Vagina (tissue), 2 donors: ENCODE measurements around the gene FCRL6. TPM values are rescaled to one million over a fixed set of nuclear protein-coding genes. Genes with fewer than 3 reads are reported as not detected.

Experiments used
- DNase-seq, 2 donors: peaks; one replicate each; pipeline ENCODE4 v3.0.0-alpha.2; 2017; ENCODE audit errors: extremely low spot score in 2 of 2
- H3K27ac ChIP-seq: fragments of 200-600 bp; sonication (generic); one replicate; pipeline ENCODE4 v1.5.1; 2019
- H3K27me3 ChIP-seq: fragments of 200-600 bp; sonication (generic); one replicate; pipeline ENCODE4 v1.5.1; 2019
- H3K36me3 ChIP-seq, 2 donors: fragments of 200-600 bp; sonication (generic); one replicate each; pipeline ENCODE4 v1.5.1; 2017 to 2019
- H3K4me1 ChIP-seq: fragments of 200-600 bp; sonication (generic); one replicate; pipeline ENCODE4 v1.5.1; 2019
- H3K4me3 ChIP-seq, 2 donors: fragments of 200-600 bp; sonication (generic); 1 replicate in 1 of 2; 2 replicates in 1 of 2; pipeline ENCODE4 v1.5.1; 2016 to 2019
- H3K9me3 ChIP-seq: fragments of 200-600 bp; sonication (generic); one replicate; pipeline ENCODE4 v1.5.1; 2019
- CTCF ChIP-seq, 3 experiments: fragments of 450-650 bp in 2 of 3; fragments of 200-600 bp in 1 of 3; sonication (generic) in 1 of 3; IDR thresholded peaks; one replicate each; pipeline ENCODE4 v1.5.1; 2017 to 2019; ENCODE audit warnings: antibody characterized with exemption in 3 of 3, mild to moderate bottlenecking in 2 of 3, moderate library complexity in 2 of 3
- POLR2A ChIP-seq, 2 donors: fragments of 450-650 bp; IDR thresholded peaks; one replicate each; pipeline ENCODE4 v1.6.1; 2017; ENCODE audit warnings: antibody characterized with exemption in 2 of 2, mild to moderate bottlenecking in 2 of 2, moderate library complexity in 2 of 2
- POLR2AphosphoS5 ChIP-seq, 2 donors: sonication (generic); formaldehyde crosslinking; IDR thresholded peaks; one replicate each; pipeline ENCODE4 v1.9.0; 2017; ENCODE audit warnings: antibody characterized with exemption in 2 of 2, mild to moderate bottlenecking in 2 of 2, low read depth in 1 of 2; ENCODE audit not compliant: insufficient read depth in 1 of 2
- intact Hi-C: fragments of 100-400 bp; cut with DNase I; formaldehyde crosslinking; loops from one replicate; pipeline ENCODE4 v1.15.1; 2023
- total RNA-seq: library from RNA; depleted of rRNA; stranded (reverse); fragments of >200 nt; gene quantifications from one replicate; pipeline ENCODE4 v1.2.3, GENCODE V29; 2016

FCRL6 gene
- total RNA-seq, 1 donor from 2014 or later = not detected

- no peak overlapping the region for H3K4me3 ChIP-seq
- no peaks in the 10 kb centered on the region for H3K36me3 ChIP-seq
- intact Hi-C loops = no loop called here
- DNase-seq = no peak
- TF ChIP-seq CTCF (IDR thresholded peaks at IDR 0.05) = no peak
- TF ChIP-seq POLR2A (IDR thresholded peaks at IDR 0.05) = no peak
- TF ChIP-seq POLR2AphosphoS5 (IDR thresholded peaks at IDR 0.05; ENCODE audit: insufficient read depth in 1 of 2, low read depth in 1 of 2) = no peak
- peaks cover 7% of the 10 kb centered on the region for H3K4me1 ChIP-seq
- no peak overlapping the region for H3K27ac ChIP-seq
- no peaks in the 10 kb centered on the region for H3K27me3 ChIP-seq
- no peaks in the 10 kb centered on the region for H3K9me3 ChIP-seq
Observed at GRCh38 chr1:159827549-159827948, 25.4 kb downstream of the FCRL6 start.

GRCh38 chr1:159828176-159828575, 26.0 kb downstream of the FCRL6 start:
- intact Hi-C loops = no loop called here
- H3K4me3 ChIP-seq = no peak overlapping the region
- TF ChIP-seq CTCF (IDR thresholded peaks at IDR 0.05) = no peak
- no peak for TF ChIP-seq POLR2A (IDR thresholded peaks at IDR 0.05)
- TF ChIP-seq POLR2AphosphoS5 (IDR thresholded peaks at IDR 0.05; ENCODE audit: insufficient read depth in 1 of 2, low read depth in 1 of 2) = no peak
- H3K4me1 ChIP-seq = peaks cover 4% of the 10 kb centered on the region
- H3K9me3 ChIP-seq = no peaks in the 10 kb centered on the region
- DNase-seq = no peak
- no peak overlapping the region for H3K27ac ChIP-seq
- H3K27me3 ChIP-seq = no peaks in the 10 kb centered on the region
- H3K36me3 ChIP-seq = no peaks in the 10 kb centered on the region

GRCh38 chr1:159828581-159829272, 26.6 kb downstream of the FCRL6 start:
- no peaks in the 10 kb centered on the region for H3K4me1 ChIP-seq

GRCh38 chr1:159829273-159829634, 27.1 kb downstream of the FCRL6 start:
- no peak overlapping the region for H3K4me3 ChIP-seq
- no peaks in the 10 kb centered on the region for H3K9me3 ChIP-seq
- no peaks in the 10 kb centered on the region for H3K4me1 ChIP-seq
- no peaks in the 10 kb centered on the region for H3K36me3 ChIP-seq
- no peak for TF ChIP-seq POLR2AphosphoS5 (IDR thresholded peaks at IDR 0.05; ENCODE audit: insufficient read depth in 1 of 2, low read depth in 1 of 2)
- TF ChIP-seq POLR2A (IDR thresholded peaks at IDR 0.05) = no peak
- TF ChIP-seq CTCF (IDR thresholded peaks at IDR 0.05) = no peak
- H3K27ac ChIP-seq = no peak overlapping the region
- intact Hi-C loops = no loop called here
- no peaks in the 10 kb centered on the region for H3K27me3 ChIP-seq
- no peak for DNase-seq

More at GRCh38 chr1:159828581-159829272, 26.6 kb downstream of the FCRL6 start:
- intact Hi-C loops = no loop called here
- TF ChIP-seq POLR2AphosphoS5 (IDR thresholded peaks at IDR 0.05; ENCODE audit: insufficient read depth in 1 of 2, low read depth in 1 of 2) (no peak), POLR2A (IDR thresholded peaks at IDR 0.05) (no peak), CTCF (IDR thresholded peaks at IDR 0.05) (no peak)
- H3K27ac ChIP-seq = no peak overlapping the region
- H3K9me3 ChIP-seq = no peaks in the 10 kb centered on the region
- no peak for DNase-seq
- H3K36me3 ChIP-seq = no peaks in the 10 kb centered on the region
- H3K4me3 ChIP-seq = no peak overlapping the region
- no peaks in the 10 kb centered on the region for H3K27me3 ChIP-seq

GRCh38 chr1:159829822-159830465, 27.8 kb downstream of the FCRL6 start:
- H3K4me3 ChIP-seq = no peak overlapping the region
- no peaks in the 10 kb centered on the region for H3K27me3 ChIP-seq
- no peak for DNase-seq
- TF ChIP-seq POLR2AphosphoS5 (IDR thresholded peaks at IDR 0.05; ENCODE audit: insufficient read depth in 1 of 2, low read depth in 1 of 2) (no peak), CTCF (IDR thresholded peaks at IDR 0.05) (no peak), POLR2A (IDR thresholded peaks at IDR 0.05) (no peak)
- no peak overlapping the region for H3K27ac ChIP-seq
- no peaks in the 10 kb centered on the region for H3K9me3 ChIP-seq
- intact Hi-C loops = no loop called here
- H3K36me3 ChIP-seq = no peaks in the 10 kb centered on the region
- no peaks in the 10 kb centered on the region for H3K4me1 ChIP-seq
